Measurements from ENCODE around the gene METAP1D. TPM values are rescaled to one million over a fixed set of nuclear protein-coding genes. Genes with fewer than 3 reads are reported as not detected.

METAP1D gene
- total RNA-seq, 1 experiment from 2014 or later: 8.6 TPM

- BruUV-seq (replicated peaks): no TSS peak
- DNase-seq (ENCODE audit: low read depth, low spot score) (no peak), ATAC-seq (no peak)
- no peak overlapping the region for H3K27ac ChIP-seq (ENCODE audit: low read length)
- no peak overlapping the region for H3K4me3 ChIP-seq (ENCODE audit: low read depth in 2 of 2, low read length in 2 of 2)
- TF ChIP-seq REST (IDR thresholded peaks at IDR 0.05; ENCODE audit: insufficient read depth in 1 of 2, low read depth in 2 of 2, low read length in 1 of 2): no peak
- no peak for TF ChIP-seq POLR2AphosphoS5 (IDR thresholded peaks at IDR 0.05; ENCODE audit: low read depth, low read length)
- TF ChIP-seq, protein P1, sequence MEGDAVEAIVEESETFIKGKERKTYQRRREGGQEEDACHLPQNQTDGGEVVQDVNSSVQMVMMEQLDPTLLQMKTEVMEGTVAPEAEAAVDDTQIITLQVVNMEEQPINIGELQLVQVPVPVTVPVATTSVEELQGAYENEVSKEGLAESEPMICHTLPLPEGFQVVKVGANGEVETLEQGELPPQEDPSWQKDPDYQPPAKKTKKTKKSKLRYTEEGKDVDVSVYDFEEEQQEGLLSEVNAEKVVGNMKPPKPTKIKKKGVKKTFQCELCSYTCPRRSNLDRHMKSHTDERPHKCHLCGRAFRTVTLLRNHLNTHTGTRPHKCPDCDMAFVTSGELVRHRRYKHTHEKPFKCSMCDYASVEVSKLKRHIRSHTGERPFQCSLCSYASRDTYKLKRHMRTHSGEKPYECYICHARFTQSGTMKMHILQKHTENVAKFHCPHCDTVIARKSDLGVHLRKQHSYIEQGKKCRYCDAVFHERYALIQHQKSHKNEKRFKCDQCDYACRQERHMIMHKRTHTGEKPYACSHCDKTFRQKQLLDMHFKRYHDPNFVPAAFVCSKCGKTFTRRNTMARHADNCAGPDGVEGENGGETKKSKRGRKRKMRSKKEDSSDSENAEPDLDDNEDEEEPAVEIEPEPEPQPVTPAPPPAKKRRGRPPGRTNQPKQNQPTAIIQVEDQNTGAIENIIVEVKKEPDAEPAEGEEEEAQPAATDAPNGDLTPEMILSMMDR (IDR thresholded peaks at IDR 0.05): no peak
- TF ChIP-seq SIN3A (IDR thresholded peaks at IDR 0.05; ENCODE audit: borderline replicate concordance, insufficient read depth, low read depth, low read length): no peak
- TF ChIP-seq TCF7L2 (IDR thresholded peaks at IDR 0.05; ENCODE audit: low read depth, low read length): no peak
- H3K36me3 ChIP-seq (ENCODE audit: control insufficient read depth, insufficient read depth, low read length): no peaks in the 10 kb centered on the region
- intact Hi-C loops (cut with micrococcal nuclease; ENCODE audit: unreplicated experiment): no loop called here
- peaks cover 3% of the 10 kb centered on the region for H3K4me1 ChIP-seq (ENCODE audit: control insufficient read depth, insufficient read depth, low read length)
- in situ Hi-C loops (cut with HindIII; ENCODE audit: low pct_unique_long_range_greater_than_20kb, low sequenced_read_pairs): no loop called here
- CTCF ChIA-PET: no interaction called here
- no peaks in the 10 kb centered on the region for H3K27me3 ChIP-seq (ENCODE audit: control insufficient read depth, insufficient read depth, low read length)
- no peaks in the 10 kb centered on the region for H3K9me3 ChIP-seq (ENCODE audit: control insufficient read depth, insufficient read depth, low read depth, low read length)
- POLR2A ChIA-PET: interaction anchor here (0.5 kb wide), 1 partner anchor 14 kb away, joined by 3 read pairs; no protein-coding TSS in a partner anchor
Observed at GRCh38 chr2:172082944-172083627, 83.3 kb downstream of the METAP1D start.

GRCh38 chr2:172083628-172084394 lies 84.1 kb downstream of the METAP1D start:
- H3K9me3 ChIP-seq (ENCODE audit: control insufficient read depth, insufficient read depth, low read depth, low read length): no peaks in the 10 kb centered on the region
- DNase-seq (ENCODE audit: low read depth, low spot score) (no peak), ATAC-seq (no peak)
- H3K27me3 ChIP-seq (ENCODE audit: control insufficient read depth, insufficient read depth, low read length): no peaks in the 10 kb centered on the region
- H3K36me3 ChIP-seq (ENCODE audit: control insufficient read depth, insufficient read depth, low read length): no peaks in the 10 kb centered on the region
- BruUV-seq (replicated peaks): no TSS peak
- ChIA-PET CTCF (no interaction called here), POLR2A (interaction anchor here (0.5 kb wide), 1 partner anchor 13 kb away, joined by 3 read pairs; no protein-coding TSS in a partner anchor)
- in situ Hi-C loops (cut with HindIII; ENCODE audit: low pct_unique_long_range_greater_than_20kb, low sequenced_read_pairs) (no loop called here), intact Hi-C loops (cut with micrococcal nuclease; ENCODE audit: unreplicated experiment) (no loop called here)
- peaks cover 3% of the 10 kb centered on the region for H3K4me1 ChIP-seq (ENCODE audit: control insufficient read depth, insufficient read depth, low read length)
- H3K4me3 ChIP-seq (ENCODE audit: low read depth in 2 of 2, low read length in 2 of 2): no peak overlapping the region; a peak in 1 of 4 replicates
- peak overlapping the region; percentile 77; the same call in 1 of the 2 replicates for H3K27ac ChIP-seq (ENCODE audit: low read length)
- TF ChIP-seq, protein P1 (IDR thresholded peaks at IDR 0.05): no peak
- TF ChIP-seq POLR2AphosphoS5 (IDR thresholded peaks at IDR 0.05; ENCODE audit: low read depth, low read length): no peak
- TF ChIP-seq TCF7L2 (IDR thresholded peaks at IDR 0.05; ENCODE audit: low read depth, low read length): no peak
- TF ChIP-seq SIN3A (IDR thresholded peaks at IDR 0.05; ENCODE audit: borderline replicate concordance, insufficient read depth, low read depth, low read length): no peak
- TF ChIP-seq REST (IDR thresholded peaks at IDR 0.05; ENCODE audit: insufficient read depth in 1 of 2, low read depth in 2 of 2, low read length in 1 of 2): no peak

All from Panc1 (cell line).